ENCODE measurements around the gene SLC2A3. TPM values are rescaled to one million over a fixed set of nuclear protein-coding genes. Genes with fewer than 3 reads are reported as not detected.
"Not testable (repeated sequence)": the region's sequence is repeated elsewhere in the genome, so short reads cannot be mapped to it uniquely, and the experiment has no call there.

SLC2A3 gene
- total and polyA plus RNA-seq, 4 donors = 2.1 to 20.6 (median 7.0) TPM

GRCh38 chr12:7907009-7907408, 29.0 kb downstream of the SLC2A3 start:
- no peaks in the 10 kb centered on the region for H3K9me3 ChIP-seq (ENCODE audit: control insufficient read depth in 4 of 4, low read length in 3 of 4)
- no peaks in the 10 kb centered on the region for H3K4me1 ChIP-seq (ENCODE audit: control insufficient read depth in 4 of 4, insufficient read depth in 4 of 4, low read length in 3 of 4)
- H3K9ac ChIP-seq (ENCODE audit: low read depth in 1 of 2, low read length in 2 of 2) = no peak overlapping the region
- H3K27ac ChIP-seq (ENCODE audit: low read depth in 1 of 2, low read length in 2 of 2) = no peak overlapping the region
- TF ChIP-seq EGR1 (IDR thresholded peaks at IDR 0.05; ENCODE audit: low read depth in 2 of 2) = no peak
- no peak for TF ChIP-seq NR2F2 (IDR thresholded peaks at IDR 0.05)
- TF ChIP-seq FOXA1 (IDR thresholded peaks at IDR 0.05) = peak; percentile 59
- no peak for TF ChIP-seq ZBTB33 (IDR thresholded peaks at IDR 0.05)
- peak; percentile 47 for TF ChIP-seq SP1 (IDR thresholded peaks at IDR 0.05)
- TF ChIP-seq REST (IDR thresholded peaks at IDR 0.05) = no peak
- peak in 1 of 2 donors; percentile 23 for TF ChIP-seq RXRA (IDR thresholded peaks at IDR 0.05)
- TF ChIP-seq RAD21 (IDR thresholded peaks at IDR 0.05) = peak; percentile 60 to 66
- TF ChIP-seq MAX (IDR thresholded peaks at IDR 0.05) = no peak
- TF ChIP-seq JUND (IDR thresholded peaks at IDR 0.05) = peak; percentile 84 to 86
- peak; percentile 51 to 55 for TF ChIP-seq HNF4A (conservative IDR thresholded peaks at IDR 0.05)
- TF ChIP-seq CTCF (IDR thresholded peaks at IDR 0.05; ENCODE audit: low read depth, low read length, missing input control) = peak; percentile 56
- TF ChIP-seq FOXA2 (IDR thresholded peaks at IDR 0.05) = peak; percentile 90
- no peak for TF ChIP-seq YY1 (IDR thresholded peaks at IDR 0.05)
- no peak overlapping the region for H3K4me3 ChIP-seq (ENCODE audit: low read depth in 1 of 3, low read length in 3 of 3)
- H3K27me3 ChIP-seq (ENCODE audit: control insufficient read depth in 4 of 4, insufficient read depth in 4 of 4, low read length in 3 of 4) = no peaks in the 10 kb centered on the region
- no peaks in the 10 kb centered on the region for H3K36me3 ChIP-seq (ENCODE audit: control insufficient read depth in 4 of 4, insufficient read depth in 3 of 4, low read depth in 1 of 4, low read length in 3 of 4)
- 10% methylated on average over 3 of the region's 3 CpGs for WGBS
- DNase-seq (ENCODE audit: low spot score) = peak; percentile 69

GRCh38 chr12:7906303-7906702, 29.7 kb downstream of the SLC2A3 start:
- DNase-seq (ENCODE audit: low spot score); H3K9me3 ChIP-seq (ENCODE audit: control insufficient read depth in 4 of 4, low read length in 3 of 4); H3K27me3 ChIP-seq (ENCODE audit: control insufficient read depth in 4 of 4, insufficient read depth in 4 of 4, low read length in 3 of 4); H3K4me3 ChIP-seq (ENCODE audit: low read depth in 1 of 3, low read length in 3 of 3); H3K9ac ChIP-seq (ENCODE audit: low read depth in 1 of 2, low read length in 2 of 2); H3K4me1 ChIP-seq (ENCODE audit: control insufficient read depth in 4 of 4, insufficient read depth in 4 of 4, low read length in 3 of 4); H3K27ac ChIP-seq (ENCODE audit: low read depth in 1 of 2, low read length in 2 of 2); H3K36me3 ChIP-seq (ENCODE audit: control insufficient read depth in 4 of 4, insufficient read depth in 3 of 4, low read depth in 1 of 4, low read length in 3 of 4): not testable (repeated sequence)
- WGBS = 81% methylated on average over 4 of the region's 4 CpGs

GRCh38 chr12:7905600-7906125, 30.3 kb downstream of the SLC2A3 start:
- not testable (repeated sequence) for H3K4me1 ChIP-seq (ENCODE audit: control insufficient read depth in 4 of 4, insufficient read depth in 4 of 4, low read length in 3 of 4); DNase-seq (ENCODE audit: low spot score); H3K36me3 ChIP-seq (ENCODE audit: control insufficient read depth in 4 of 4, insufficient read depth in 3 of 4, low read depth in 1 of 4, low read length in 3 of 4); H3K27ac ChIP-seq (ENCODE audit: low read depth in 1 of 2, low read length in 2 of 2); H3K4me3 ChIP-seq (ENCODE audit: low read depth in 1 of 3, low read length in 3 of 3); H3K27me3 ChIP-seq (ENCODE audit: control insufficient read depth in 4 of 4, insufficient read depth in 4 of 4, low read length in 3 of 4); H3K9ac ChIP-seq (ENCODE audit: low read depth in 1 of 2, low read length in 2 of 2); H3K9me3 ChIP-seq (ENCODE audit: control insufficient read depth in 4 of 4, low read length in 3 of 4)
- 64% methylated on average over 2 of the region's 5 CpGs for WGBS

All from liver (tissue), 9 donors.